Caco-2 (cell line): ENCODE results near the gene TRIM23. TPM values are rescaled to one million over a fixed set of nuclear protein-coding genes. Genes with fewer than 3 reads are reported as not detected.

Experiments used
- BruUV-seq: library from RNA; stranded (reverse); fragments of 400-500 nt; replicated peaks from 2 replicates; lab custom pipeline; 2021; lab: Mats Ljungman, UMichigan
- CTCF ChIA-PET: fragments of 300-600 bp; sonication (Branson Sonifier 250); formaldehyde crosslinking; loops from one replicate; lab custom pipeline; 2022; ENCODE audit warnings: antibody characterized with exemption; lab: Charles Lee
- POLR2A ChIA-PET: fragments of 300-600 bp; sonication (Branson Sonifier 250); formaldehyde crosslinking; loops from one replicate; lab custom pipeline; 2022; ENCODE audit warnings: antibody characterized with exemption; lab: Charles Lee
- DNase-seq, 2 experiments: peaks; one replicate each; pipeline versions ENCODE4 v3.0.0 to v3.0.0-alpha.2; 2020 to 2022
- H3K27me3 ChIP-seq: replicated peaks from 2 replicates; pipeline ENCODE4 v1.6.0; 2011; ENCODE audit warnings: low read length; ENCODE audit not compliant: control insufficient read depth, insufficient read depth
- H3K36me3 ChIP-seq: 2 replicates; pipeline ENCODE4 v1.5.1; 2011; ENCODE audit warnings: low read length; ENCODE audit not compliant: control insufficient read depth, insufficient read depth
- H3K4me1 ChIP-seq: fragments of 250-450 bp; sonication (Bioruptor Pico); 2 replicates; pipeline ENCODE4 v1.5.1; 2020; ENCODE audit warnings: mild to moderate bottlenecking
- H3K4me3 ChIP-seq: 2 replicates; pipeline ENCODE4 v1.5.1; 2011; ENCODE audit warnings: low read depth, mild to moderate bottlenecking, control low read depth, low read length
- H3K9me3 ChIP-seq: fragments of 250-450 bp; sonication (Bioruptor Pico); 2 replicates; pipeline ENCODE4 v1.5.1; 2020; ENCODE audit warnings: mild to moderate bottlenecking, moderate library complexity
- H3K27ac Mint-ChIP-seq: one replicate; pipeline ENCODE4 v1.8.0; 2022; ENCODE audit warnings: mixed read lengths; ENCODE audit not compliant: unreplicated experiment
- H3K27me3 Mint-ChIP-seq: one replicate; pipeline ENCODE4 v1.8.0; 2022; ENCODE audit warnings: mixed read lengths; ENCODE audit not compliant: insufficient read depth, unreplicated experiment
- H3K36me3 Mint-ChIP-seq: one replicate; pipeline ENCODE4 v1.8.0; 2022; ENCODE audit warnings: mild to moderate bottlenecking, mixed read lengths; ENCODE audit not compliant: insufficient read depth, unreplicated experiment
- H3K4me1 Mint-ChIP-seq: one replicate; pipeline ENCODE4 v1.8.0; 2022; ENCODE audit warnings: low read depth, mixed read lengths; ENCODE audit not compliant: unreplicated experiment
- H3K4me3 Mint-ChIP-seq: one replicate; pipeline ENCODE4 v1.8.0; 2022; ENCODE audit warnings: mild to moderate bottlenecking, moderate library complexity, mixed read lengths; ENCODE audit not compliant: unreplicated experiment
- H3K9me3 Mint-ChIP-seq: one replicate; pipeline ENCODE4 v1.8.0; 2022; ENCODE audit warnings: mixed read lengths; ENCODE audit not compliant: unreplicated experiment
- CTCF ChIP-seq, 2 experiments: fragments of 200-600 bp in 1 of 2; IDR thresholded peaks; 1 replicate in 1 of 2; 2 replicates in 1 of 2; pipeline versions ENCODE4 v1.5.1 to v1.8.0; 2011 to 2022; ENCODE audit warnings: antibody characterized with exemption in 1 of 2, control low read depth in 1 of 2, inconsistent platforms in 1 of 2, low read depth in 1 of 2, low read length in 1 of 2, mild to moderate bottlenecking in 1 of 2, moderate library complexity in 1 of 2; ENCODE audit not compliant: insufficient read depth in 1 of 2, severe bottlenecking in 1 of 2, unreplicated experiment in 1 of 2
- intact Hi-C: fragments of 100-400 bp; cut with micrococcal nuclease; formaldehyde crosslinking; loops from one replicate; pipeline ENCODE4 v1.10.0; 2022; ENCODE audit not compliant: unreplicated experiment
- total RNA-seq: library from RNA; stranded (reverse); gene quantifications from 2 replicates; pipeline ENCODE4 v1.2.3, GENCODE V29; 2022

The TRIM23 gene
- total RNA-seq, 1 experiment from 2014 or later: 12.0 TPM

DNA sequence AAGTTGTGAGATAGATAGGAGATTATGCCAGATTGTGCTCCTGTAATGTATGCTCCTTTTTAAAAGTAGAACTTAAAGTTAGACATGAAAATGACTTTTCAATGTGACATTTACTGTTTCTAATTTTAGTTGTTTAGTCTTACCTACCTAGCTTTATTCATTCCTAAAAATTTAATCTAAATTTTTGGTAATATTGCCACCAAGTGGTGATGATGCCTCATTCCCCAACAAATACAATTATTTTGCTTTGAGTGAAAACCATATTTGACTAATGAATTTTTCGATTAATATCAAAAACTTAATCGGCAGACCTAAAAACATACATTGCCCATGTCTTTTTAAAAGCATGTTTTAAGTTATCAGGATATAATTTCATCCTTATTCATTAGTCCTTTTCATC, 35.4 kb downstream of the TRIM23 start:
- H3K27me3 Mint-ChIP-seq: no peaks in the 10 kb centered on the region
- Histone ChIP-seq H3K4me1 (no peaks in the 10 kb centered on the region), H3K27me3 (no peaks in the 10 kb centered on the region), H3K9me3 (no peaks in the 10 kb centered on the region), H3K36me3 (no peaks in the 10 kb centered on the region), H3K4me3 (no peak overlapping the region)
- CTCF ChIA-PET: no interaction called here
- TF ChIP-seq CTCF (IDR thresholded peaks at IDR 0.05; ENCODE audit: insufficient read depth in 1 of 2, low read depth in 1 of 2, low read length in 1 of 2, severe bottlenecking in 1 of 2, unreplicated experiment in 1 of 2): no peak
- POLR2A ChIA-PET: no interaction called here
- intact Hi-C loops: no loop called here
- no peak for DNase-seq
- no peak overlapping the region for H3K4me3 Mint-ChIP-seq
- H3K27ac Mint-ChIP-seq: no peak overlapping the region
- H3K4me1 Mint-ChIP-seq: no peaks in the 10 kb centered on the region
- no peaks in the 10 kb centered on the region for H3K9me3 Mint-ChIP-seq
- BruUV-seq: no TSS peak
- peaks cover 20% of the 10 kb centered on the region for H3K36me3 Mint-ChIP-seq

DNA sequence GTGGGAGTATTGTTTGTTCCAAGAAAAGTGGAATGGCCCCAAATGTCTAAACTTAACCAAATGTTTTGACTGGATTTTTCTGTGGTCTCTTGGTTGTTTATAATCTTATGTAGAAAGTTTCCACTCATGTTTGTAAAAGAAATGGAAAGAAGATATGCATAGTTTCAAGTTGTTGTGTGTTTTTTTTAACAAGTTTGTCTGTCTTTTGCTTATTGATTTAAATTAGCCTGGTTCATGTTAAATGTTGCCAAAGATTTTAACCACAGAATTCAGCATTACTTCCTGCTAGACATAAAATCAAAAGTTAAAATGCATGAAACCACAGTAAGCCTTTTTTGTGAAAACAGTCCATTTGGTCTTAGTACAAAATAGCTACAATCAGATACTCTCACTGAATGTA, 47.0 kb downstream of the TRIM23 start:
- Mint-ChIP-seq H3K4me3 (no peak overlapping the region), H3K36me3 (peaks cover 62% of the 10 kb centered on the region), H3K27me3 (no peaks in the 10 kb centered on the region), H3K4me1 (no peaks in the 10 kb centered on the region), H3K9me3 (no peaks in the 10 kb centered on the region), H3K27ac (no peak overlapping the region)
- no peak for DNase-seq
- CTCF ChIA-PET: no interaction called here
- intact Hi-C loops: no loop called here
- H3K27me3 ChIP-seq: no peaks in the 10 kb centered on the region
- H3K36me3 ChIP-seq: peaks cover 1% of the 10 kb centered on the region
- no TSS peak for BruUV-seq
- POLR2A ChIA-PET: no interaction called here
- H3K4me3 ChIP-seq: no peak overlapping the region
- no peaks in the 10 kb centered on the region for H3K4me1 ChIP-seq
- no peaks in the 10 kb centered on the region for H3K9me3 ChIP-seq
- no peak for TF ChIP-seq CTCF (IDR thresholded peaks at IDR 0.05; ENCODE audit: insufficient read depth in 1 of 2, low read depth in 1 of 2, low read length in 1 of 2, severe bottlenecking in 1 of 2, unreplicated experiment in 1 of 2)

DNA sequence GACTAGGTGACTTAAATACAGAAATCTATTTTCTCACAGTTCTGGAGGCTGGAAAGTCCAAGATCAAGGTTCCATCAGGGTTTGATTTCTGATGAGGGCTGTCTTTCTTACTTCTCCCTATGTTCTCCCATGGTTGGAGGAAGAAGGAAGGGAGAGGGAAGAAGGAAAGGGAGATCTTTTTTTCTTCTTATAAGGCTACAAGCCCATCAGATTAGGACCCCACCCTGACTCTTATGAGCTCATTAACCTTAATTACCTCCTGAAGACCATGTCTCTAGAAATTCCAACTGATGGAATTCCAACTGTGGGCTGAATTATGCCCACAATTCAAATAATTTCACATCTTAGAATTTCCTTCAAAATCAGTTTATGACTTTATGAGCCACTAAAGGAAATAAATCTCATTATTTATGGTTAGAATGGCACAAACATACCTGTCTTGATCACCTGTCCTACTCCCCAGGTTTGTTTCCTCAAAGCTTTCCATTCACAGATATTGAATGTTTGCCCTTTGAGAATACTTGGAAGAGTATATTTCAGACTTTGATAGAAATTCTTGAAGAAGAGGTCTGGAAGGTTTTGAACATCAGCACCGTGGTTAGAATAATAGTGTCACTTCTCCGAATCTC, 53.4 kb downstream of the TRIM23 start:
- no peaks in the 10 kb centered on the region for H3K4me1 Mint-ChIP-seq
- CTCF ChIA-PET: no interaction called here
- H3K27ac Mint-ChIP-seq: no peak overlapping the region
- peaks cover 29% of the 10 kb centered on the region for H3K36me3 Mint-ChIP-seq
- no peak for TF ChIP-seq CTCF (IDR thresholded peaks at IDR 0.05; ENCODE audit: insufficient read depth in 1 of 2, low read depth in 1 of 2, low read length in 1 of 2, severe bottlenecking in 1 of 2, unreplicated experiment in 1 of 2)
- DNase-seq: no peak
- POLR2A ChIA-PET: no interaction called here
- intact Hi-C loops: no loop called here
- Histone ChIP-seq H3K27me3 (no peaks in the 10 kb centered on the region), H3K9me3 (no peaks in the 10 kb centered on the region), H3K4me3 (no peak overlapping the region), H3K36me3 (peaks cover 1% of the 10 kb centered on the region; the same call in 1 of the 2 replicates), H3K4me1 (no peaks in the 10 kb centered on the region)
- H3K9me3 Mint-ChIP-seq: no peaks in the 10 kb centered on the region
- no TSS peak for BruUV-seq
- H3K27me3 Mint-ChIP-seq: no peaks in the 10 kb centered on the region
- H3K4me3 Mint-ChIP-seq: no peak overlapping the region
